ENCODE measurements around the gene WDR26. TPM values are rescaled to one million over a fixed set of nuclear protein-coding genes. Genes with fewer than 3 reads are reported as not detected.
"Not testable (repeated sequence)": the region's sequence is repeated elsewhere in the genome, so short reads cannot be mapped to it uniquely, and the experiment has no call there.

The WDR26 gene
- total RNA-seq, result 10 to 100 TPM; 44.3 to 83.8 (median 64.2) TPM
- polyA plus RNA-seq, result 10 to 100 TPM; 20.2 to 28.7 TPM
- long read RNA-seq, donor 1, full-length matches to known transcripts, result 16 of 33 reads
- long read RNA-seq, donor 1, partial matches to known transcripts, result 1 of 33 reads
- long read RNA-seq, donor 1, other reads (novel, unspliced or antisense), result 16 of 33 reads
- long read RNA-seq, donor 2, full-length matches to known transcripts, result 6 of 26 reads
- long read RNA-seq, donor 2, partial matches to known transcripts, result 13 of 26 reads
- long read RNA-seq, donor 2, other reads (novel, unspliced or antisense), result 7 of 26 reads
- long read RNA-seq, donor 3, full-length matches to known transcripts, result 11 of 34 reads
- long read RNA-seq, donor 3, partial matches to known transcripts, result 2 of 34 reads
- long read RNA-seq, donor 3, other reads (novel, unspliced or antisense), result 21 of 34 reads

- peak; percentile 83 to 88 (median 86) for DNase-seq
- peak; percentile 60 to 90 (median 84) for ATAC-seq
- peak in 1 of 12 donors; percentile 27 for TF ChIP-seq CTCF (IDR thresholded peaks at IDR 0.05)
- peak in 1 of 2 donors; percentile 61 for TF ChIP-seq POLR2A (IDR thresholded peaks at IDR 0.05)
- intact Hi-C loops (cut with DNase I), result loop anchor here in 1 of 10 donors (2.0 kb wide), 1 partner anchor 22 kb away; no protein-coding TSS in a partner anchor
- 1% methylated on average over 14 to 46 of the region's 46 CpGs for WGBS, 4 donors
- no peaks in the 10 kb centered on the region for H3K9me3 ChIP-seq
- H3K4me1 ChIP-seq, result peaks cover 12 to 50% (median 38%) of the 10 kb centered on the region in 12 donors
- peak within 1 kb of the TSS; percentile 65 to 95 (median 89) for H3K4me3 ChIP-seq
- H3K27ac ChIP-seq, result peak within 1 kb of the TSS; percentile 85 to 97 (median 96)
- no peaks in the 10 kb centered on the region for H3K27me3 ChIP-seq
- H3K36me3 ChIP-seq, result peaks cover 0 to 14% (median 6%) of the 10 kb centered on the region in 9 donors
Observed at GRCh38 chr1:224434691-224435317, at the start of gene WDR26. TSS of gene WDR26 (minus strand) at chr1:224434797.

GRCh38 chr1:224483206-224483605, 48.6 kb upstream of the WDR26 start:
- WGBS, 4 donors, result 94 to 96% (median 96%) methylated on average over 7 of the region's 7 CpGs

DNA sequence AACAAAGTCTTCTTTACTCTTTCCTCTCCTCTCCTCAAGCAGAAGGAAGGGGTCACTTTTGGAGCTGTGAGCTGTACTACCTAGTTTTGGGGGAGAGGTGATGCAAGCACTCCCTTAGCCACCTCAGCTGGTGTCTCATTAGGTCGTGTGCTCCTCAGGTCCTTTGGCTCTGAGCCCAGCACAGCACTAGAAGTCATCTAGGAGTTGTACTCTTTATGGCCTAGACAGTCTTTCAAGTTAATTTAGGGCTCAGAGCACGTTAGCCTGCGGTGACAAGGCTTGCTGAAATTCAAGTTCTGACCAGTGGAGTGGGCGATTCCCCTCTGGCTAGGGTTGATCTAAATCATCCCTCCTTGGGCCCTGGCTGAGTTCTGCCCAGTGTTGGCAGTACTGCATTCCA, 48.0 kb upstream of the WDR26 start:
- Histone ChIP-seq H3K9me3 (peaks cover 0 to 11% (median 0%) of the 10 kb centered on the region in 12 donors), H3K4me1 (no peaks in the 10 kb centered on the region), H3K27me3 (no peaks in the 10 kb centered on the region), H3K27ac (no peak overlapping the region), H3K4me3 (no peak overlapping the region), H3K36me3 (no peaks in the 10 kb centered on the region)
- no peak for TF ChIP-seq CTCF (IDR thresholded peaks at IDR 0.05)
- no peak for TF ChIP-seq POLR2A (IDR thresholded peaks at IDR 0.05)
- no peak for DNase-seq
- WGBS, 4 donors, result 62 to 70% (median 66%) methylated on average over 4 of the region's 4 CpGs
- intact Hi-C loops (cut with DNase I), result no loop called here
- no peak for ATAC-seq

More at GRCh38 chr1:224483206-224483605, 48.6 kb upstream of the WDR26 start:
- H3K9me3 ChIP-seq; H3K27me3 ChIP-seq; DNase-seq; H3K36me3 ChIP-seq; intact Hi-C loops (cut with DNase I); H3K27ac ChIP-seq; H3K4me1 ChIP-seq; ATAC-seq; H3K4me3 ChIP-seq: not testable (repeated sequence)

DNA sequence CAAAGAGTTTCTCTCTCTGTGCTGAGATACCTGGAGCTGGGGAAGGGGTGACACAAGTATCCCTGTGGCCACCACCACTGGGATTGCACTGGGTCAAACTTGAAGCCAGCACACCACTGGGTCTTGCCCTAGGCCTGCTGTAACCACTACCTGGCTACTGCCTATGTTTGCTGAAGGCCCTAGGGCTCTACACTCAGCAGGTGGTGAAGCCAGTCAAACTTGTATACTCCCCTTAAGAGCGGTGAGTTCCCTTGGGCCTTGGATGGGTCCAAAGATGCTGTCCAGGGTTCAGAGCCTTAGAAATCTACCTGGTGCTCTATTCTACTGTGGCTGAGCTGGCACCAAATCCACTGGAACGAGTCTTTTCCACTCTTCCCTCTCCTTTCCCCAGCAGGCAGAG, 47.0 kb upstream of the WDR26 start:
- intact Hi-C loops (cut with DNase I), result no loop called here
- ATAC-seq, result no peak
- Histone ChIP-seq H3K27me3 (no peaks in the 10 kb centered on the region), H3K36me3 (no peaks in the 10 kb centered on the region), H3K9me3 (peaks cover 0 to 20% (median 0%) of the 10 kb centered on the region in 12 donors), H3K4me3 (no peak overlapping the region), H3K27ac (no peak overlapping the region), H3K4me1 (no peaks in the 10 kb centered on the region)
- 71 to 86% (median 80%) methylated on average over 1 to 2 of the region's 2 CpGs for WGBS, 4 donors
- TF ChIP-seq CTCF (IDR thresholded peaks at IDR 0.05) (no peak), POLR2A (IDR thresholded peaks at IDR 0.05) (no peak)
- DNase-seq, result no peak

- DNase-seq; H3K27ac ChIP-seq; H3K4me1 ChIP-seq; H3K4me3 ChIP-seq; H3K27me3 ChIP-seq; H3K36me3 ChIP-seq; ATAC-seq; intact Hi-C loops (cut with DNase I): not testable (repeated sequence)
- 96 to 100% (median 97%) methylated on average over 4 of the region's 4 CpGs for WGBS, 4 donors
- peaks cover 0 to 26% (median 0%) of the 10 kb centered on the region in 12 donors for H3K9me3 ChIP-seq
Observed at GRCh38 chr1:224480888-224481459, 46.4 kb upstream of the WDR26 start.

- 93 to 94% (median 94%) methylated on average over 2 to 3 of the region's 3 CpGs for WGBS, 4 donors
- not testable (repeated sequence) for H3K4me1 ChIP-seq, H3K27ac ChIP-seq
Observed at GRCh38 chr1:224480200-224480599, 45.6 kb upstream of the WDR26 start.

More at GRCh38 chr1:224480200-224480599, 45.6 kb upstream of the WDR26 start:
- DNase-seq; H3K27me3 ChIP-seq; H3K36me3 ChIP-seq; H3K4me3 ChIP-seq; ATAC-seq; intact Hi-C loops (cut with DNase I): not testable (repeated sequence)
- H3K9me3 ChIP-seq, result peaks cover 0 to 26% (median 0%) of the 10 kb centered on the region in 12 donors
